Ascending aorta (tissue), 2 donors: ENCODE results near the gene FDPS. TPM values are rescaled to one million over a fixed set of nuclear protein-coding genes. Genes with fewer than 3 reads are reported as not detected.

Experiments used
- DNase-seq, 2 donors: peaks; one replicate each; pipeline ENCODE4 v3.0.0-alpha.2; 2019; ENCODE audit warnings: low spot score in 2 of 2
- H3K27ac ChIP-seq, 2 donors: fragments of 200-600 bp; sonication (generic); one replicate each; pipeline ENCODE4 v1.5.1; 2016 to 2017; ENCODE audit warnings: mild to moderate bottlenecking in 1 of 2
- H3K27me3 ChIP-seq: fragments of 200-600 bp; sonication (generic); one replicate; pipeline ENCODE4 v1.5.1; 2017
- H3K36me3 ChIP-seq, 2 donors: fragments of 200-600 bp; sonication (generic); one replicate each; pipeline ENCODE4 v1.5.1; 2016
- H3K4me1 ChIP-seq, 2 donors: fragments of 200-600 bp; sonication (generic); one replicate each; pipeline ENCODE4 v1.5.1; 2016 to 2017; ENCODE audit warnings: mild to moderate bottlenecking in 1 of 2
- H3K4me3 ChIP-seq, 2 donors: fragments of 200-600 bp; sonication (generic); one replicate each; pipeline ENCODE4 v1.5.1; 2016 to 2017; ENCODE audit warnings: mild to moderate bottlenecking in 1 of 2
- H3K9me3 ChIP-seq, 2 donors: fragments of 200-600 bp; sonication (generic); one replicate each; pipeline ENCODE4 v1.5.1; 2016
- CTCF ChIP-seq, 3 experiments: fragments of 200-600 bp in 2 of 3; fragments of 450-650 bp in 1 of 3; sonication (generic) in 2 of 3; IDR thresholded peaks; one replicate each; pipeline ENCODE4 v1.5.1; 2016 to 2019; ENCODE audit warnings: antibody characterized with exemption in 3 of 3, mild to moderate bottlenecking in 1 of 3, moderate library complexity in 1 of 3
- intact Hi-C: fragments of 100-400 bp; cut with DNase I; formaldehyde crosslinking; loops from one replicate; pipeline ENCODE4 v1.15.1; 2023
- total RNA-seq: library from RNA; depleted of rRNA; stranded (reverse); fragments of >200 nt; gene quantifications from one replicate; pipeline ENCODE4 v1.1.0, GENCODE V29; 2016

FDPS gene
- total RNA-seq, 1 donor from 2014 or later, result 51.7 TPM

- no peak overlapping the region for H3K4me3 ChIP-seq
- no peak for TF ChIP-seq CTCF (IDR thresholded peaks at IDR 0.05)
Measured at GRCh38 chr1:155296661-155297060, 12.0 kb upstream of the FDPS start.

DNA sequence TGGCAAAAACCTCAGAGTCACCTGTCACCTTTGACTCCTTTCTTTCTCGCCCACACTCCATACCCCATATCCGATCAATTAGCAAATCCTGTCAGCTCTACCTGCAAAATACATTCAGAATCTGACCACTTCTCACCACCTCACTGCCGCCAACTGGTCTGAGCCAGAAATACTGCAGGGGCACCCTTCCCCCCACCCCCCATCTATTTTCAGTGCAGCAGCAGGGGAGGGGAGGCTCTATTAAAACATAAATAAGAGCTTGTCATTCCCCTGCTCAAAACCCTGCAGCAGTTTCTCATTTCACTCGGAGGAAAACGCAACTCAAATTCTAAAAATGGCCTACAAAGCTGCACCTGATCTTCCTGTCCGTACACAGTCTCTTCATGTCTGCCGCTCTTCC is 11.3 kb upstream of the FDPS start:
- Histone ChIP-seq H3K36me3 (no peaks in the 10 kb centered on the region), H3K4me1 (peaks cover 0 to 5% of the 10 kb centered on the region in 2 donors), H3K27me3 (no peaks in the 10 kb centered on the region), H3K9me3 (no peaks in the 10 kb centered on the region), H3K27ac (no peak overlapping the region), H3K4me3 (no peak overlapping the region)
- no peak for TF ChIP-seq CTCF (IDR thresholded peaks at IDR 0.05)
- no peak for DNase-seq
- intact Hi-C loops, result no loop called here

More at GRCh38 chr1:155296661-155297060, 12.0 kb upstream of the FDPS start:
- no peaks in the 10 kb centered on the region for H3K9me3 ChIP-seq
- H3K4me1 ChIP-seq, result peaks cover 0 to 5% of the 10 kb centered on the region in 2 donors
- no peaks in the 10 kb centered on the region for H3K36me3 ChIP-seq
- no peaks in the 10 kb centered on the region for H3K27me3 ChIP-seq
- H3K27ac ChIP-seq, result no peak overlapping the region
- DNase-seq, result no peak
- intact Hi-C loops, result no loop called here

DNA sequence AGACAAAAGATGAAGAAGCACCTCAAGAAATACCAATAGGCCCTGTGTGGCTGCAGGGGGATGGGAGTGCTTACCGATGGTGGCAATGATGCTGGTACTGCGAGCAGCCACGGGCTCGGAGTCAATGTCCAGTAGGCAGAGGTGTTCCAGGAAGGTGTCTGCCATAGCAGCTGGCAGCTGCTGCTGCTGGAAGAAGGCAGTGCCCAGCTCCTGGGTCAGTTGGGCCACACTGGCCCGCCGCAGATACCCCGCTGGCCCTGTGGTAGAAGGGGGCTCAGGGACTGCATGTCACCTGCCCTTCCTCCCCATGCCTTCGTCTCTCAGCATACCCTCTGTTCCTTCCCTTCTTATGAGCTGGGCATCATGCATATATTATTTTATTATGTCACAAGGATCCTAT is 8.6 kb upstream of the FDPS start:
- Histone ChIP-seq H3K4me1 (peaks cover 0 to 4% of the 10 kb centered on the region in 2 donors), H3K36me3 (no peaks in the 10 kb centered on the region), H3K4me3 (no peak overlapping the region)

GRCh38 chr1:155300553-155301329 is 7.9 kb upstream of the FDPS start:
- no peak for TF ChIP-seq CTCF (IDR thresholded peaks at IDR 0.05)
- no peak overlapping the region for H3K4me3 ChIP-seq
- DNase-seq, result no peak
- H3K4me1 ChIP-seq, result no peaks in the 10 kb centered on the region
- H3K9me3 ChIP-seq, result no peaks in the 10 kb centered on the region
- no peaks in the 10 kb centered on the region for H3K36me3 ChIP-seq
- H3K27me3 ChIP-seq, result no peaks in the 10 kb centered on the region
- H3K27ac ChIP-seq, result no peak overlapping the region
- intact Hi-C loops, result no loop called here

More for the DNA sequence above, 8.6 kb upstream of the FDPS start:
- DNase-seq, result no peak
- TF ChIP-seq CTCF (IDR thresholded peaks at IDR 0.05), result no peak
- no peaks in the 10 kb centered on the region for H3K9me3 ChIP-seq
- H3K27ac ChIP-seq, result no peak overlapping the region
- intact Hi-C loops, result no loop called here
- H3K27me3 ChIP-seq, result no peaks in the 10 kb centered on the region

DNA sequence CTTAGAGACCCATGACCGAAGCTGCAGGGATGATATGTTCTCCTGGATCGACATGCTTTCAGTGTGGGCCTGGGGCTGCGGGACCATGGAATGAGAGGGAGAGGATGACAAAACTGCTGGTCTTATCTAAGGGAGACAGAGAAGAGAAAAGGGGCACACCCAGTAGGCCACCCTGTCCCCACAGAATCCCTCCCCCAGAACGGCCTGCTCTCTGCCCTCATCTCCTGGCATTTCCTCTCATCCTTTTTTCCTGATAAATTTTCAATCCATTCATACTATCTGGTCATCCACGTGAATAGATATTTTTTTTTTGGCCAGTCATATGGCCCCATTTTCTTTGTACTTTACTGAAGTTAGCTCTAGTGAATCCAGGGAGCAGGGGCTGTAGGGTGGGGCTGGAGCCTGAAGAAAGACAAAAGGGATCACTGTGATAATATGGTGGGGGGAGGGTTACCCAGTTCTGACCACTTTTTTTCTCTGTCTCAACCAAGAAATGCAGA is 7.3 kb upstream of the FDPS start, which contains the start of gene PKLR:
PKLR (minus strand) TSS at position 97 of the 500 bp plus-strand sequence; CDS start at position 54, 43 bp downstream.
- Histone ChIP-seq H3K27me3 (no peaks in the 10 kb centered on the region), H3K4me3 (no peak within 1 kb of the TSS), H3K27ac (no peak within 1 kb of the TSS), H3K4me1 (no peaks in the 10 kb centered on the region), H3K36me3 (no peaks in the 10 kb centered on the region), H3K9me3 (no peaks in the 10 kb centered on the region)
- intact Hi-C loops, result no loop called here
- DNase-seq, result no peak
- no peak for TF ChIP-seq CTCF (IDR thresholded peaks at IDR 0.05)
